GM21786 (cell line): ENCODE results near the gene COPE.

Experiments used
- ATAC-seq: cut with Tn5 transposase; IDR thresholded peaks from one replicate; pipeline ENCODE4 v1.9.1; 2021; ENCODE audit not compliant: unreplicated experiment

Gene COPE

GRCh38 chr19:18853755-18854427, 65.3 kb downstream of the COPE start:
- no peak for ATAC-seq

- no peak for ATAC-seq
These were observed 66.5 kb downstream of the COPE start for GRCh38 chr19:18852648-18853047.

- no peak for ATAC-seq
These were observed 67.4 kb downstream of the COPE start for GRCh38 chr19:18851673-18852325.

- no peak for ATAC-seq
These were observed 68.5 kb downstream of the COPE start for GRCh38 chr19:18850471-18851375.

GRCh38 chr19:18849838-18850400, 69.3 kb downstream of the COPE start:
- ATAC-seq = no peak
